ENCODE results near the gene PCDHGA1. TPM values are rescaled to one million over a fixed set of nuclear protein-coding genes. Genes with fewer than 3 reads are reported as not detected.

Gene PCDHGA1
- total RNA-seq, 1 donor from 2014 or later: 0.47 TPM

DNA sequence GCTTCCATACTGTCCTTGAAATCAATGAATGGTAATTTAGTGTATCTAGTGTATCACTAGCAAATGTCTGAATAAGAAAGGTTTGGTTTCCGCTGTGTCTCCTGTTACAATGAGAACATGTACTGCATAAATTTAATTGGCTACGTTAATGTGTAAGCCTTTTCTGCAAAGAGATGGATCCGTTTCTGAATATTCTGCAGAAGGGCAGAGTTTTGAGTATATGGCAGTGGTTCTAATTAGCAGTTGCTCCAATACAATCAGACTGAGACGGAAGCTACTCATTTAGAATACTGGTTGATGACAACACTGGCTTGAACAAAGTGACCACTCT is 154.0 kb downstream of the PCDHGA1 start:
- Mint-ChIP-seq H3K9me3 (no peaks in the 10 kb centered on the region), H3K4me3 (peak overlapping the region; percentile 74), H3K27ac (peak overlapping the region; percentile 26), H3K36me3 (peaks cover 29% of the 10 kb centered on the region), H3K4me1 (peaks cover 36% of the 10 kb centered on the region), H3K27me3 (ENCODE audit: low read depth) (no peaks in the 10 kb centered on the region)
- no peak for DNase-seq (ENCODE audit: low spot score in 2 of 2, unreplicated experiment in 2 of 2)
- TF ChIP-seq, protein P1, sequence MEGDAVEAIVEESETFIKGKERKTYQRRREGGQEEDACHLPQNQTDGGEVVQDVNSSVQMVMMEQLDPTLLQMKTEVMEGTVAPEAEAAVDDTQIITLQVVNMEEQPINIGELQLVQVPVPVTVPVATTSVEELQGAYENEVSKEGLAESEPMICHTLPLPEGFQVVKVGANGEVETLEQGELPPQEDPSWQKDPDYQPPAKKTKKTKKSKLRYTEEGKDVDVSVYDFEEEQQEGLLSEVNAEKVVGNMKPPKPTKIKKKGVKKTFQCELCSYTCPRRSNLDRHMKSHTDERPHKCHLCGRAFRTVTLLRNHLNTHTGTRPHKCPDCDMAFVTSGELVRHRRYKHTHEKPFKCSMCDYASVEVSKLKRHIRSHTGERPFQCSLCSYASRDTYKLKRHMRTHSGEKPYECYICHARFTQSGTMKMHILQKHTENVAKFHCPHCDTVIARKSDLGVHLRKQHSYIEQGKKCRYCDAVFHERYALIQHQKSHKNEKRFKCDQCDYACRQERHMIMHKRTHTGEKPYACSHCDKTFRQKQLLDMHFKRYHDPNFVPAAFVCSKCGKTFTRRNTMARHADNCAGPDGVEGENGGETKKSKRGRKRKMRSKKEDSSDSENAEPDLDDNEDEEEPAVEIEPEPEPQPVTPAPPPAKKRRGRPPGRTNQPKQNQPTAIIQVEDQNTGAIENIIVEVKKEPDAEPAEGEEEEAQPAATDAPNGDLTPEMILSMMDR (IDR thresholded peaks at IDR 0.05; ENCODE audit: unreplicated experiment): no peak

GRCh38 chr5:141484641-141485311 is 154.5 kb downstream of the PCDHGA1 start, which contains the start of gene PCDHGC4:
PCDHGC4 (plus strand) TSS chr5:141485030; CDS start chr5:141485174, 144 bp downstream.
- peak in 1 of 2 experiments; percentile 45 for DNase-seq (ENCODE audit: low spot score in 2 of 2, unreplicated experiment in 2 of 2)
- H3K27ac Mint-ChIP-seq: peak within 1 kb of the TSS; percentile 26
- H3K4me3 Mint-ChIP-seq: peak within 1 kb of the TSS; percentile 74

DNA sequence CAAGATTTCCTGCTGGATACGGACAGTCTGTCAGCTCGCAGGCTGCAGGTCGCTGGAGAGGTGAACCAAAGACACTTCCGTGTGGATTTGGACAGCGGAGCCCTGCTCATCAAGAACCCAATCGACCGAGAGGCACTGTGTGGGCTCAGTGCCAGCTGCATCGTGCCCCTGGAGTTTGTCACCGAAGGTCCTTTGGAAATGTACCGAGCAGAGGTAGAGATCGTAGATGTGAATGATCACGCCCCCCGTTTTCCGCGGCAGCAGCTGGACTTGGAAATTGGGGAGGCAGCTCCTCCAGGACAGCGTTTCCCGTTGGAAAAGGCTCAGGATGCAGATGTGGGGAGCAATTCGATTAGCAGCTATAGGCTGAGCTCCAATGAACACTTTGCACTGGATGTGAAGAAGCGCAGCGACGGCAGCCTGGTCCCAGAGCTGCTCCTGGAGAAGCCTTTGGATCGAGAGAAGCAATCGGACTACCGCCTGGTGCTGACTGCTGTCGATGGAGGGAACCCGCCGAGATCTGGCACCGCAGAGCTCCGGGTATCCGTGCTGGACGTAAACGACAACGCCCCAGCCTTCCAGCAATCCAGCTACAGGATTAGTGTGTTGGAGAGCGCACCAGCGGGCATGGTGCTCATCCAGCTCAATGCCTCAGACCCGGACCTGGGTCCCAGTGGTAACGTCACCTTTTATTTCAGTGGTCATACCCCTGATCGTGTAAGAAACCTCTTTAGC is 155.2 kb downstream of the PCDHGA1 start:
- TF ChIP-seq, protein P1 (IDR thresholded peaks at IDR 0.05; ENCODE audit: unreplicated experiment): no peak
- H3K9me3 Mint-ChIP-seq: no peaks in the 10 kb centered on the region
- no peak for DNase-seq (ENCODE audit: low spot score in 2 of 2, unreplicated experiment in 2 of 2)
- H3K36me3 Mint-ChIP-seq: peaks cover 32% of the 10 kb centered on the region
- peaks cover 28% of the 10 kb centered on the region for H3K4me1 Mint-ChIP-seq
- no peak overlapping the region for H3K27ac Mint-ChIP-seq
- H3K4me3 Mint-ChIP-seq: peak overlapping the region; percentile 74
- H3K27me3 Mint-ChIP-seq (ENCODE audit: low read depth): no peaks in the 10 kb centered on the region

More at GRCh38 chr5:141484641-141485311, 154.5 kb downstream of the PCDHGA1 start, which contains the start of gene PCDHGC4:
- no peaks in the 10 kb centered on the region for H3K27me3 Mint-ChIP-seq (ENCODE audit: low read depth)
- TF ChIP-seq, protein P1 (IDR thresholded peaks at IDR 0.05; ENCODE audit: unreplicated experiment): no peak
- peaks cover 28% of the 10 kb centered on the region for H3K36me3 Mint-ChIP-seq
- H3K4me1 Mint-ChIP-seq: peaks cover 31% of the 10 kb centered on the region
- no peaks in the 10 kb centered on the region for H3K9me3 Mint-ChIP-seq

DNA sequence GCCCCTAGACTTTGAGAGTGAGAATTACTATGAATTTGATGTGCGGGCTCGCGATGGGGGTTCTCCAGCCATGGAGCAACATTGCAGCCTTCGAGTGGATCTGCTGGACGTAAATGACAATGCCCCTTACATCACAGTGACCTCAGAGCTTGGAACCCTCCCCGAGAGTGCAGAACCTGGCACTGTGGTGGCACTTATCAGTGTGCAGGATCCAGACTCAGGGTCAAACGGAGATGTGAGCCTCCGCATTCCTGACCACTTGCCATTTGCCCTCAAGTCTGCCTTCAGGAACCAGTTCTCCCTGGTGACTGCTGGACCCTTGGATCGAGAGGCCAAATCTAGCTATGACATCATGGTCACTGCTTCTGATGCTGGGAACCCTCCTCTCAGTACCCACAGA is 155.8 kb downstream of the PCDHGA1 start:
- Mint-ChIP-seq H3K4me3 (peak overlapping the region; percentile 28), H3K27ac (no peak overlapping the region)

DNA sequence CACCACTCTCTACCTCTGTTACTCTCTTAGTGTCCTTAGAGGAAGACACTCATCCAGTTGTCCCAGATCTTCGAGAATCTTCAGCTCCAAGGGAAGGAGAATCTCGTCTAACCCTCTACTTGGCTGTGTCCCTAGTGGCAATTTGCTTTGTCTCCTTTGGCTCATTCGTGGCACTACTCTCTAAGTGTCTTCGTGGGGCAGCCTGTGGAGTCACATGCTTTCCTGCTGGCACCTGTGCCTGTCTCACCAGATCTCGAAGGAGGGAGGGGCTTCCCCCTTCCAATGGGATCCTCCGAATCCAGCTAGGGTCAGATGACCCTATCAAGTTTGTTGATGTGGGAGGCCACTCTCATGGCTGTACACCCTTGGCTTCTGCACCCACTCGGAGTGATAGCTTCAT is 156.8 kb downstream of the PCDHGA1 start:
- no peak for DNase-seq (ENCODE audit: low spot score in 2 of 2, unreplicated experiment in 2 of 2)
- H3K4me3 Mint-ChIP-seq: no peak overlapping the region
- H3K27ac Mint-ChIP-seq: no peak overlapping the region
- H3K4me1 Mint-ChIP-seq: peaks cover 28% of the 10 kb centered on the region
- peaks cover 34% of the 10 kb centered on the region for H3K36me3 Mint-ChIP-seq
- no peaks in the 10 kb centered on the region for H3K9me3 Mint-ChIP-seq
- H3K27me3 Mint-ChIP-seq (ENCODE audit: low read depth): no peaks in the 10 kb centered on the region
- TF ChIP-seq, protein P1 (IDR thresholded peaks at IDR 0.05; ENCODE audit: unreplicated experiment): no peak

More for the DNA sequence above, 155.8 kb downstream of the PCDHGA1 start:
- Mint-ChIP-seq H3K27me3 (ENCODE audit: low read depth) (no peaks in the 10 kb centered on the region), H3K4me1 (peaks cover 28% of the 10 kb centered on the region), H3K9me3 (no peaks in the 10 kb centered on the region), H3K36me3 (peaks cover 33% of the 10 kb centered on the region)
- TF ChIP-seq, protein P1 (IDR thresholded peaks at IDR 0.05; ENCODE audit: unreplicated experiment): no peak
- no peak for DNase-seq (ENCODE audit: low spot score in 2 of 2, unreplicated experiment in 2 of 2)

All from mesothelial cell of epicardium (in vitro differentiated cells).